H1 (cell line): Measurements from ENCODE around the gene RENBP. TPM values are rescaled to one million over a fixed set of nuclear protein-coding genes. Genes with fewer than 3 reads are reported as not detected.

ENCODE experiments used
- CTCF ChIA-PET: fragments of 300-600 bp; sonication (Branson Sonifier 250); formaldehyde crosslinking; loops from one replicate; lab custom pipeline; 2021; ENCODE audit not compliant: partially characterized antibody; lab: Charles Lee
- POLR2A ChIA-PET: fragments of 300-600 bp; sonication (Branson Sonifier 250); formaldehyde crosslinking; loops from one replicate; lab custom pipeline; 2021; ENCODE audit warnings: inconsistent platforms; ENCODE audit not compliant: partially characterized antibody; lab: Charles Lee
- DNase-seq, 2 experiments: peaks; one replicate each; pipeline versions ENCODE4 v3.0.0 to v3.0.0-alpha.2; 2010 to 2022; ENCODE audit warnings: low spot score in 2 of 2, low read depth in 1 of 2, mixed read lengths in 1 of 2
- FAIRE-seq: peaks from 2 replicates; lab custom pipeline; 2011; peaks lifted over from hg19 to GRCh38; lab: Jason Lieb, UNC
- H2AFZ ChIP-seq: 2 replicates; pipeline ENCODE4 v1.8.1; 2012; ENCODE audit warnings: low read length, inconsistent platforms
- H2AK5ac ChIP-seq: 2 replicates; pipeline ENCODE4 v1.6.1; 2013; ENCODE audit warnings: low read depth, low read length
- H2BK120ac ChIP-seq: replicated peaks from 2 replicates; pipeline ENCODE3; 2013; ENCODE audit warnings: low read depth, low read length, inconsistent platforms
- H2BK12ac ChIP-seq: 2 replicates; pipeline ENCODE4 v1.6.1; 2013; ENCODE audit warnings: low read depth, low read length
- H2BK15ac ChIP-seq: 2 replicates; pipeline ENCODE4 v1.6.1; 2013; ENCODE audit warnings: low read length
- H2BK20ac ChIP-seq: 2 replicates; pipeline ENCODE4 v1.6.1; 2013; ENCODE audit warnings: low read length
- H2BK5ac ChIP-seq: 2 replicates; pipeline ENCODE4 v1.6.1; 2013; ENCODE audit warnings: low read depth, low read length
- H3K14ac ChIP-seq: 2 replicates; pipeline ENCODE4 v1.6.1; 2013; ENCODE audit warnings: inconsistent platforms; ENCODE audit not compliant: insufficient read length
- H3K18ac ChIP-seq: 2 replicates; pipeline ENCODE4 v1.6.1; 2013; ENCODE audit warnings: low read length; ENCODE audit errors: extremely low read depth
- H3K23ac ChIP-seq: 2 replicates; pipeline ENCODE4 v1.6.1; 2013; ENCODE audit warnings: inconsistent platforms; ENCODE audit not compliant: insufficient read length
- H3K23me2 ChIP-seq: 2 replicates; pipeline ENCODE4 v1.6.1; 2013; ENCODE audit warnings: low read depth, low read length
- H3K27ac ChIP-seq: 2 replicates; pipeline ENCODE4 v1.6.1; 2011; ENCODE audit warnings: low read depth, low read length, inconsistent platforms
- H3K27me3 ChIP-seq, 4 experiments: replicated peaks in 1 of 4; 1 replicate in 1 of 4; 2 replicates in 3 of 4; pipeline versions ENCODE4 v1.6.1 to v1.8.1; 2011 to 2013; ENCODE audit warnings: low read length in 3 of 4, mild to moderate bottlenecking in 3 of 4, inconsistent platforms in 2 of 4, mixed read lengths in 2 of 4, moderate library complexity in 1 of 4; ENCODE audit not compliant: control insufficient read depth in 3 of 4, insufficient read depth in 3 of 4; ENCODE audit errors: extremely low read depth in 1 of 4
- H3K36me3 ChIP-seq, 4 experiments: 2 replicates each; pipeline versions ENCODE4 v1.6.1 to v1.8.1; 2011 to 2013; ENCODE audit warnings: mild to moderate bottlenecking in 4 of 4, low read length in 3 of 4, moderate library complexity in 2 of 4, control low read depth in 1 of 4, inconsistent platforms in 1 of 4; ENCODE audit not compliant: insufficient read depth in 4 of 4, control insufficient read depth in 2 of 4
- H3K4ac ChIP-seq: replicated peaks from 2 replicates; pipeline ENCODE3; 2013; ENCODE audit warnings: low read length, low read depth, mixed read lengths, inconsistent platforms; ENCODE audit not compliant: insufficient read length
- H3K4me1 ChIP-seq, 4 experiments: replicated peaks in 1 of 4; 1 replicate in 1 of 4; 2 replicates in 3 of 4; pipeline versions ENCODE4 v1.6.1 to v1.8.1; 2011 to 2013; ENCODE audit warnings: low read length in 3 of 4, inconsistent platforms in 2 of 4, mixed read lengths in 1 of 4; ENCODE audit not compliant: insufficient read depth in 4 of 4, control insufficient read depth in 3 of 4
- H3K4me2 ChIP-seq, 2 experiments: 2 replicates each; pipeline versions ENCODE4 v1.6.1 to v1.8.1; 2011 to 2013; ENCODE audit warnings: low read depth in 2 of 2, low read length in 2 of 2, control low read depth in 1 of 2, inconsistent platforms in 1 of 2, mild to moderate bottlenecking in 1 of 2; ENCODE audit not compliant: insufficient read depth in 1 of 2
- H3K4me3 ChIP-seq, 4 experiments: fragments of 200-600, 300-600 bp in 1 of 4; sonication (generic), shearing (Covaris generic), sonication (Bioruptor Twin) in 1 of 4; 2 replicates each; pipeline versions ENCODE4 v1.5.1 to v1.8.1; 2011 to 2016; ENCODE audit warnings: low read length in 4 of 4, low read depth in 3 of 4, control low read depth in 2 of 4, inconsistent platforms in 2 of 4, mild to moderate bottlenecking in 2 of 4, mixed read lengths in 1 of 4, moderate library complexity in 1 of 4; ENCODE audit not compliant: insufficient read depth in 2 of 4; ENCODE audit errors: extremely low read depth in 1 of 4
- H3K56ac ChIP-seq: replicated peaks from 2 replicates; pipeline ENCODE3; 2013; ENCODE audit warnings: low read depth, mild to moderate bottlenecking, mixed read lengths, low read length, inconsistent platforms; ENCODE audit not compliant: insufficient read length
- H3K79me1 ChIP-seq: 2 replicates; pipeline ENCODE4 v1.6.1; 2013; ENCODE audit warnings: low read depth, low read length, control low read depth
- H3K79me2 ChIP-seq, 2 experiments: 2 replicates each; pipeline versions ENCODE4 v1.6.1 to v1.8.1; 2012 to 2013; ENCODE audit warnings: low read length in 2 of 2, mild to moderate bottlenecking in 2 of 2, inconsistent platforms in 1 of 2; ENCODE audit not compliant: insufficient read depth in 2 of 2, control insufficient read depth in 1 of 2
- H3K9ac ChIP-seq, 4 experiments: replicated peaks in 1 of 4; 1 replicate in 1 of 4; 2 replicates in 3 of 4; pipeline versions ENCODE4 v1.6.1 to v1.8.1; 2011 to 2013; ENCODE audit warnings: low read depth in 3 of 4, low read length in 3 of 4, control low read depth in 2 of 4, mild to moderate bottlenecking in 2 of 4, moderate library complexity in 2 of 4, inconsistent platforms in 1 of 4; ENCODE audit errors: extremely low read depth in 1 of 4
- H3K9me3 ChIP-seq, 2 experiments: 2 replicates each; pipeline versions ENCODE4 v1.6.1 to v1.8.1; 2012 to 2013; ENCODE audit warnings: mild to moderate bottlenecking in 2 of 2, moderate library complexity in 2 of 2, control low read depth in 1 of 2, inconsistent platforms in 1 of 2, low read depth in 1 of 2, low read length in 1 of 2, mixed read lengths in 1 of 2; ENCODE audit not compliant: insufficient read depth in 2 of 2
- H4K20me1 ChIP-seq, 2 experiments: replicated peaks in 1 of 2; 2 replicates each; pipeline versions ENCODE3 to v1.8.1; 2011 to 2013; ENCODE audit warnings: inconsistent platforms in 2 of 2, low read length in 2 of 2, mild to moderate bottlenecking in 1 of 2; ENCODE audit not compliant: insufficient read depth in 2 of 2, control insufficient read depth in 1 of 2
- H4K5ac ChIP-seq: 2 replicates; pipeline ENCODE4 v1.6.1; 2013; ENCODE audit warnings: low read length, low read depth, mixed read lengths, inconsistent platforms; ENCODE audit not compliant: insufficient read length
- H4K8ac ChIP-seq: 2 replicates; pipeline ENCODE4 v1.8.0; 2013; ENCODE audit warnings: mild to moderate bottlenecking, moderate library complexity, low read length, inconsistent platforms; ENCODE audit not compliant: insufficient read depth; ENCODE audit errors: extremely low read depth
- H4K91ac ChIP-seq: replicated peaks from 2 replicates; pipeline ENCODE3; 2013; ENCODE audit warnings: low read length, mixed read lengths, inconsistent platforms; ENCODE audit not compliant: insufficient read length
- ATF3 ChIP-seq: IDR thresholded peaks from 2 replicates; pipeline ENCODE4 v1.6.1; 2011; ENCODE audit warnings: low read depth, mild to moderate bottlenecking, low read length; ENCODE audit not compliant: insufficient read depth
- E2F6 ChIP-seq: IDR thresholded peaks from 2 replicates; pipeline ENCODE4 v1.6.1; 2012; ENCODE audit warnings: inconsistent platforms
- JUND ChIP-seq: IDR thresholded peaks from 2 replicates; pipeline ENCODE4 v1.6.1; 2011; ENCODE audit warnings: mild to moderate bottlenecking, improper control_type of control experiment, low read length
- PHF8 ChIP-seq: fragments of 200-600 bp; sonication (generic); conservative IDR thresholded peaks from 2 replicates; pipeline ENCODE4 v1.7.1; 2012; ENCODE audit warnings: low read depth, mild to moderate bottlenecking, inconsistent platforms, low read length, moderate library complexity
- WGBS, 2 experiments: shearing (Covaris generic) in 1 of 2; methylation state at CpG; one replicate each; pipeline versions ENCODE4 v1.1.6 to v1.1.7; 2013 to 2015; ENCODE audit warnings: low lambda C conversion rate in 2 of 2, mixed read lengths in 2 of 2, inconsistent platforms in 1 of 2, low coverage in 1 of 2, missing lambda C conversion rate in 1 of 2; ENCODE audit not compliant: insufficient replicate concordance in 2 of 2, insufficient coverage in 1 of 2, insufficient read length in 1 of 2; ENCODE audit errors: extremely low coverage in 1 of 2, missing lambda C conversion rate in 1 of 2; 5-methylcytosine and 5-hydroxymethylcytosine counted together
- polyA plus RNA-seq, 7 experiments: library from polyadenylated mRNA; depleted of rRNA in 3 of 7; stranded (reverse) in 5 of 7; unstranded in 2 of 7; fragments of >200 nt in 5 of 7; fragments of 200-250 nt in 2 of 7; gene quantifications; 1 replicate in 5 of 7; 2 replicates in 1 of 7; 4 replicates in 1 of 7; pipeline versions ENCODE4 v1.2.1 to v1.2.3, GENCODE V29; 2011 to 2013; ENCODE audit warnings: missing spikeins in 2 of 7, mixed read lengths in 2 of 7
- total RNA-seq: library from RNA; stranded (reverse); fragmentation: NEBNext Ultra II Directional; extraction: Animal tissue kit (Norgen Biotek cat#: 25700); gene quantifications from 2 replicates; pipeline ENCODE4 v1.2.1, GENCODE V29; 2021

The RENBP gene
- total and polyA plus RNA-seq, 2 of the 8 experiments (the other 6 are each of a cell fraction or from before 2014, with no cell fraction given) = 12.4 to 21.8 TPM

GRCh38 chrX:153911798-153912197 is 32.6 kb downstream of the RENBP start:
- Histone ChIP-seq H3K9ac (no peak overlapping the region), H3K9me3 (no peaks in the 10 kb centered on the region), H3K23ac (no peak overlapping the region), H2AFZ (no peak overlapping the region), H3K18ac (no peak overlapping the region), H2BK20ac (no peak overlapping the region), H4K8ac (no peak overlapping the region), H3K4me1 (peaks cover 0 to 3% (median 0%) of the 10 kb centered on the region in 4 experiments; a peak in 1 of 7 replicates), H4K5ac (no peak overlapping the region), H2BK15ac (no peak overlapping the region), H2BK5ac (no peak overlapping the region), H2AK5ac (no peak overlapping the region), H4K20me1 (no peaks in the 10 kb centered on the region), H3K36me3 (no peaks in the 10 kb centered on the region; a peak in 1 of 8 replicates), H3K27ac (no peak overlapping the region), H3K56ac (no peak overlapping the region), H3K4me2 (no peak overlapping the region), H4K91ac (no peak overlapping the region), H3K23me2 (no peaks in the 10 kb centered on the region), H2BK120ac (no peak overlapping the region), H3K4ac (no peak overlapping the region), H3K79me1 (no peaks in the 10 kb centered on the region), H2BK12ac (no peak overlapping the region), H3K79me2 (no peaks in the 10 kb centered on the region), H3K27me3 (no peaks in the 10 kb centered on the region), H3K4me3 (no peak overlapping the region), H3K14ac (no peak overlapping the region)
- no peak for FAIRE-seq
- ChIA-PET POLR2A (interaction anchor here (0.7 to 1.2 kb wide), 3 partner anchors 11 to 35 kb away, joined by 3 to 5 read pairs (median 4); partner anchors contain the start of gene ARHGAP4), CTCF (interaction anchor here (0.8 to 5.7 kb wide), 13 partner anchors 11 to 207 kb away, joined by 3 to 65 read pairs (median 4); partner anchors contain the start of genes ARHGAP4 and L1CAM)
- no peak for DNase-seq
- 91% methylated on average over 5 of the region's 6 CpGs; no CpG with 5 or more reads in 1 of the 2 experiments for WGBS, 2 experiments
- no peak for TF ChIP-seq E2F6
- no peak for TF ChIP-seq ATF3
- no peak for TF ChIP-seq PHF8
- TF ChIP-seq JUND = no peak
